ENCODE data around the gene NQO2.
"Not testable (repeated sequence)": the region's sequence is repeated elsewhere in the genome, so short reads cannot be mapped to it uniquely, and the experiment has no call there.

- TF ChIP-seq BHLHE40 (IDR thresholded peaks at IDR 0.05; ENCODE audit: borderline replicate concordance); SP1 (IDR thresholded peaks at IDR 0.05); L3MBTL2 (conservative IDR thresholded peaks at IDR 0.05); PKNOX1 (IDR thresholded peaks at IDR 0.05); ARNT (IDR thresholded peaks at IDR 0.05): not testable (repeated sequence)
Observed at GRCh38 chr6:3028156-3028555, 28.5 kb downstream of the NQO2 start.
